GM21526 (cell line): Measurements from ENCODE around the gene ALDH1A3.

Experiments
- ATAC-seq: cut with Tn5 transposase; IDR thresholded peaks from one replicate; pipeline ENCODE4 v1.9.1; 2021; ENCODE audit warnings: moderate library complexity; ENCODE audit not compliant: unreplicated experiment, low FRiP score

Gene ALDH1A3

DNA sequence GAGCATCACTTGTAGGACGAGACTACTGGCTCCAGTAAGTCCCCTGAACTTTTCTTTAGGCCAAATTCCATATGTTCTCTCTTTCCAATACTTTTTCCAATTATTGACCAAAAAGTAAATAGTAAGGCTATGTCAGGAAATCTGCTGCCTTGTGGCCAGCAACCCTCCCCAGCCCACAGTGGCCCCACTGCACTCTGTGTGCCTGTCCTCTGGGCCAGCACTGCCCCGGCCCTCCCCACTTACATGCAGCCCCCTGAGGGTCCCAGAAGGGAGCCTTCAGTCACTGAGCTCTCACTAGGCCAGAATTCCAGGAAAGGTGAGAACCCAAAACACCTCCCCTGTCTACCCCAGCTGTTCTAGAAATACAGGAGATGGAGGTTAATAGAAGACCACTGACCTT lies 21.3 kb upstream of the ALDH1A3 start:
- ATAC-seq: no peak

GRCh38 chr15:100859970-100860828 lies 19.4 kb upstream of the ALDH1A3 start:
- ATAC-seq: no peak

GRCh38 chr15:100860829-100861510 lies 18.7 kb upstream of the ALDH1A3 start:
- ATAC-seq: no peak

DNA sequence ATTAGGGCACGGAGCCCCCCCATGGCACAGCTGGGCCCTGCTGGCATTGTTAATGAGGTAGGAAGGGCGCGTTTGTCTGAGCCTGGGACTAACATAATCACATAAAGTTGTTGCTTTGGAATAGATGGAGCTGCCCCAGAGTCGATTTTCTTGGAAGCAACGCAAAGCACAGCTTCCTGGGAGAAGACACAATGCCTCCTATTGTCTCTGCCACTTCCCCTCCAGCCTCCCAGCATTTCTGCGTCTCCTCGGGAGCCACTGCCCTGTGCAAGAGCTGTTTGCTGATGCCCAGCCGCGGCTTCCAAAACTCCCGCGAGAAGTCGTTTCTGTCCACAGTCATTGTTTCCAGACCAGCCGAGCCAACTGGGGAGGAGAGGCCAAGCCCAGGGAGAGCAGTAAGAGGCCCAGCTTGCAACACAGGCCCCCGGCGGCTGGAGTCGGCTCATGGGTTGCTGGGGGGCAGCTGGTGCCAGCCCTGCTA lies 18.1 kb upstream of the ALDH1A3 start:
- ATAC-seq: no peak

GRCh38 chr15:100862162-100862561 lies 17.5 kb upstream of the ALDH1A3 start:
- no peak for ATAC-seq

GRCh38 chr15:100863075-100863795 lies 16.4 kb upstream of the ALDH1A3 start:
- ATAC-seq: no peak

- no peak for ATAC-seq
Measured at GRCh38 chr15:100863796-100864267, 15.8 kb upstream of the ALDH1A3 start.

- no peak for ATAC-seq
Measured at GRCh38 chr15:100866386-100867330, 13.0 kb upstream of the ALDH1A3 start.

DNA sequence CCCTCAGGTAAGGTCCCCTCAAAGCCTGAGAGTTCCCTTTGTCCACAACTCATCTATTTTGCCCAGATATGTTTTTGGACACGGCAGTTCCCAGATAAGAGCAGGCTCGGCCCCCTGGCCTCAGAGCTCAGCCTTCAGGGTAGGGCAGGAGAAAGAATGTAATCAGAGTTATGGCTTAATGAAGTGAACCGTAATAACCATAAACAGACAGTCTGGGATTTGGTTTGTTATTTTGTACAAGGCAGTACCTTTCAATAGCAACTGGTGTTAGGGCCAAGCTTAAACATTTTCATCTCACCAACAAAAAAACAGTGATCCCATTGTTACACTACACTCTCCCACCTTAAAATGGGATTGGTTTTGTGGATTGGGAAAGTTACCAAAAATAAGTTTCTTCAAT lies 12.2 kb upstream of the ALDH1A3 start:
- no peak for ATAC-seq

GRCh38 chr15:100869151-100869999 lies 10.3 kb upstream of the ALDH1A3 start:
- ATAC-seq: no peak

- ATAC-seq: peak; percentile 73
Measured at GRCh38 chr15:100873029-100873677, 6.5 kb upstream of the ALDH1A3 start.

DNA sequence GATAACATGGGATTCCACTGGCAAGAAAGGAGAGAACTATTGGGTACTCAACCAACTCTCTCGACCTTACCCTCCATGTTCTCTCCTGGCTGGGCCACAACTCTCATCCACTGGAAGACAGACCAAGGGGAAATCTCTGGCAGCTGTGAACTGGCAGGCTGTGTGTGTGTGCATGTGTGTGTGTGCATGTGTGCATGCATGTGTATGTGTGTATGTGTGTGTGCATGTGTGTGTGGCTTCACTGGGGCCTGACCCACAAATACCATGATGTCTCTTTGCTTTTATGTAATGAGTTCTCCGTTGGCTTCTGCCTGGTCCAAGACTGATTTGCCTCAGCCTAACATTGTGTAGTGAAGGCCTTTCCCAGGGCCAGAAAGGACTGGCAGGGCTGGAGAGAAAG lies 4.1 kb upstream of the ALDH1A3 start:
- no peak for ATAC-seq

DNA sequence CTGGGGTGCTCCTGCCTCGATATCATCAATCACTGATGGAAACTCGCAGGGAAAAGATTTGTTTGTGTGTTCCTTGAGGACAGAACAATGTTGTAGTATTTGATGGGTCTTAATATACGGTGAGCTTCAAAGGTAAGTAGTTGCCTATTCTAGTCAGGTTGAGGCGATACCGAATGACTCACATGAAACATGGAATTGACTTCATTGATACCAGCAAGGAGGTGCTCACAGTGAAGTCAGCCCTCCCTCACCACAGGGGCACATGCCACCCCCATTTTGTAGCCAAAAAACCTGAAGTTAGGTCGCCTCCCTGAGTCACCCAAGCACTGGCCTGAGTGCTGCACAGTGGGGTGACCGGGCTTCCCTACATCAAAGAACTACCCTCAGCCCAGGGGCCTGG lies 3.7 kb upstream of the ALDH1A3 start:
- ATAC-seq: no peak

GRCh38 chr15:100877551-100877950 lies 2.1 kb upstream of the ALDH1A3 start:
- ATAC-seq: no peak

- no peak for ATAC-seq
Measured at GRCh38 chr15:100878130-100878529, 1.5 kb upstream of the ALDH1A3 start.

GRCh38 chr15:100878648-100879047 lies 983 bp upstream of the ALDH1A3 start:
- no peak for ATAC-seq

- peak; percentile 51 for ATAC-seq
Measured at GRCh38 chr15:100879061-100879463, 569 bp upstream of the ALDH1A3 start.

GRCh38 chr15:100880139-100880896 lies 687 bp downstream of the ALDH1A3 start:
- ATAC-seq: no peak
